IMR-90 (cell line): ENCODE results near the gene DACH1. TPM values are rescaled to one million over a fixed set of nuclear protein-coding genes. Genes with fewer than 3 reads are reported as not detected.

ENCODE experiments used
- ATAC-seq: fragments of 200-7000 bp; cut with Tn5 transposase; 2 replicates; pipeline ENCODE4 v1.9.1; 2020; ENCODE audit warnings: low read depth, mild to moderate bottlenecking, moderate library complexity
- BruUV-seq: library from RNA; stranded (reverse); fragments of 400-500 nt; replicated peaks from 2 replicates; lab custom pipeline; 2021; lab: Mats Ljungman, UMichigan
- CTCF ChIA-PET: fragments of 300-600 bp; formaldehyde crosslinking; extraction: SDS; loops from one replicate; lab custom pipeline; 2021; ENCODE audit warnings: antibody characterized with exemption; lab: Yijun Ruan, JAX
- POLR2A ChIA-PET: fragments of 300-600 bp; sonication (Branson Sonifier 250); formaldehyde crosslinking; loops from one replicate; lab custom pipeline; 2022; ENCODE audit warnings: antibody characterized with exemption; ENCODE audit not compliant: unreplicated experiment; lab: Charles Lee
- DNase-seq: peaks from one replicate; pipeline ENCODE4 v3.0.0; 2013
- H2AFZ ChIP-seq: replicated peaks from 2 replicates; pipeline ENCODE3; 2013; ENCODE audit warnings: low read length, mild to moderate bottlenecking; ENCODE audit not compliant: poor library complexity
- H2AK5ac ChIP-seq: 2 replicates; pipeline ENCODE4 v1.6.1; 2013; ENCODE audit warnings: low read depth, low read length, inconsistent platforms
- H2AK9ac ChIP-seq: replicated peaks from 2 replicates; pipeline ENCODE3; 2013; ENCODE audit warnings: mild to moderate bottlenecking, low read depth, low read length, moderate library complexity; ENCODE audit not compliant: poor library complexity
- H2BK120ac ChIP-seq: 2 replicates; pipeline ENCODE4 v1.6.1; 2013; ENCODE audit warnings: low read depth, low read length, inconsistent platforms
- H2BK15ac ChIP-seq: 3 replicates; pipeline ENCODE4 v1.6.1; 2013; ENCODE audit warnings: low read depth, low read length, inconsistent platforms
- H2BK20ac ChIP-seq: 2 replicates; pipeline ENCODE4 v1.6.1; 2013; ENCODE audit warnings: low read depth, mild to moderate bottlenecking, inconsistent platforms, low read length, moderate library complexity
- H2BK5ac ChIP-seq: 2 replicates; pipeline ENCODE4 v1.6.1; 2013; ENCODE audit warnings: mild to moderate bottlenecking, low read depth, low read length, inconsistent platforms; ENCODE audit not compliant: poor library complexity, severe bottlenecking
- H3K14ac ChIP-seq: replicated peaks from 2 replicates; pipeline ENCODE4 v1.6.1; 2013; ENCODE audit warnings: low read depth, low read length, inconsistent platforms
- H3K18ac ChIP-seq: 2 replicates; pipeline ENCODE4 v1.6.1; 2013; ENCODE audit warnings: low read depth, low read length, control low read depth
- H3K23ac ChIP-seq: 2 replicates; pipeline ENCODE4 v1.6.1; 2013; ENCODE audit warnings: low read depth, low read length, inconsistent platforms
- H3K27ac ChIP-seq: 2 replicates; pipeline ENCODE4 v1.5.1; 2013; ENCODE audit warnings: mild to moderate bottlenecking, control low read depth, low read length; ENCODE audit not compliant: insufficient read depth
- H3K27me3 ChIP-seq: 2 replicates; pipeline ENCODE4 v1.6.1; 2013; ENCODE audit warnings: low read length; ENCODE audit not compliant: control insufficient read depth, insufficient read depth
- H3K36me3 ChIP-seq: 2 replicates; pipeline ENCODE4 v1.6.1; 2013; ENCODE audit warnings: low read length, mixed read lengths; ENCODE audit not compliant: control insufficient read depth, insufficient read depth
- H3K4ac ChIP-seq: 2 replicates; pipeline ENCODE4 v1.6.1; 2013; ENCODE audit warnings: low read depth, low read length, inconsistent platforms
- H3K4me1 ChIP-seq: 2 replicates; pipeline ENCODE4 v1.6.1; 2013; ENCODE audit warnings: low read length, mixed read lengths; ENCODE audit not compliant: control insufficient read depth, insufficient read depth
- H3K4me2 ChIP-seq: 2 replicates; pipeline ENCODE4 v1.6.1; 2013; ENCODE audit warnings: low read depth, mild to moderate bottlenecking, control low read depth, low read length, moderate library complexity
- H3K4me3 ChIP-seq: 2 replicates; pipeline ENCODE4 v1.5.1; 2013; ENCODE audit warnings: low read depth, mild to moderate bottlenecking, control low read depth, low read length, moderate library complexity; ENCODE audit not compliant: insufficient read depth
- H3K56ac ChIP-seq: 2 replicates; pipeline ENCODE4 v1.6.1; 2013; ENCODE audit warnings: low read length, inconsistent platforms; ENCODE audit not compliant: insufficient read depth; ENCODE audit errors: extremely low read depth
- H3K79me1 ChIP-seq, 2 experiments: 2 replicates each; pipeline ENCODE4 v1.6.1; 2013; ENCODE audit warnings: low read length in 2 of 2, inconsistent platforms in 1 of 2, low read depth in 1 of 2
- H3K9ac ChIP-seq: 2 replicates; pipeline ENCODE4 v1.6.1; 2013; ENCODE audit warnings: low read depth, low read length, control low read depth
- H3K9me1 ChIP-seq: 2 replicates; pipeline ENCODE4 v1.6.1; 2013; ENCODE audit warnings: low read length, inconsistent platforms; ENCODE audit not compliant: insufficient read depth
- H3K9me3 ChIP-seq: 2 replicates; pipeline ENCODE4 v1.6.1; 2013; ENCODE audit warnings: low read length; ENCODE audit not compliant: control insufficient read depth, insufficient read depth
- H4K20me1 ChIP-seq: 2 replicates; pipeline ENCODE4 v1.6.1; 2013; ENCODE audit warnings: low read length, inconsistent platforms; ENCODE audit not compliant: insufficient read depth
- H4K5ac ChIP-seq: 2 replicates; pipeline ENCODE4 v1.6.1; 2013; ENCODE audit warnings: mild to moderate bottlenecking, low read depth, low read length, control low read depth
- H4K8ac ChIP-seq, 2 experiments: 2 replicates each; pipeline ENCODE4 v1.6.1; 2013; ENCODE audit warnings: low read depth in 2 of 2, low read length in 2 of 2, control low read depth in 1 of 2, inconsistent platforms in 1 of 2
- H4K91ac ChIP-seq: 2 replicates; pipeline ENCODE4 v1.6.1; 2013; ENCODE audit warnings: low read depth, low read length, inconsistent platforms; ENCODE audit not compliant: insufficient read depth
- ELK1 ChIP-seq: fragments of 150-350 bp; IDR thresholded peaks from 2 replicates; pipeline ENCODE4 v1.6.1; 2016; ENCODE audit warnings: low read depth, mild to moderate bottlenecking, low read length, moderate library complexity, borderline replicate concordance
- MXI1 ChIP-seq: IDR thresholded peaks from 2 replicates; pipeline ENCODE4 v1.6.1; 2012; ENCODE audit warnings: low read depth, mild to moderate bottlenecking, low read length, moderate library complexity, borderline replicate concordance
- NFE2L2 ChIP-seq: fragments of 150-350 bp; IDR thresholded peaks from 2 replicates; pipeline ENCODE4 v1.6.1; 2016; ENCODE audit warnings: low read depth, mild to moderate bottlenecking, low read length
- RCOR1 ChIP-seq: IDR thresholded peaks from 2 replicates; pipeline ENCODE4 v1.6.1; 2012; ENCODE audit warnings: mild to moderate bottlenecking, low read length, improper control_type of control experiment; ENCODE audit not compliant: insufficient replicate concordance
- RFX5 ChIP-seq: IDR thresholded peaks from 2 replicates; pipeline ENCODE4 v1.8.0; 2012; ENCODE audit warnings: low read depth, mild to moderate bottlenecking, low read length, moderate library complexity
- SMC3 ChIP-seq: fragments of 150-350 bp; IDR thresholded peaks from 2 replicates; pipeline ENCODE4 v1.6.1; 2016; ENCODE audit warnings: low read depth, mild to moderate bottlenecking, antibody characterized with exemption, low read length, moderate library complexity
- USF2 ChIP-seq: fragments of 150-350 bp; IDR thresholded peaks from 2 replicates; pipeline ENCODE4 v1.6.1; 2017; ENCODE audit warnings: mild to moderate bottlenecking, antibody characterized with exemption, low read length, low read depth
- WGBS, 2 experiments: methylation state at CpG; one replicate each; pipeline versions ENCODE4 v1.1.5 to v1.1.7; 2013; ENCODE audit warnings: missing lambda C conversion rate in 2 of 2; ENCODE audit not compliant: insufficient read length in 1 of 2; ENCODE audit errors: extremely low coverage in 2 of 2; 5-methylcytosine and 5-hydroxymethylcytosine counted together
- dilution Hi-C: fragments of 300-500 bp; cut with HindIII; formaldehyde crosslinking; loops from one replicate; pipeline ENCODE4 v1.14.3; 2018; ENCODE audit warnings: low sequenced_read_pairs; ENCODE audit not compliant: unreplicated experiment
- in situ Hi-C: fragments of 300-500 bp; cut with MboI; formaldehyde crosslinking; loops from 3 replicates; pipeline ENCODE4 v1.14.3; 2019; ENCODE audit warnings: low sequenced_read_pairs, inconsistent platforms, mixed read lengths
- intact Hi-C: fragments of 100-400 bp; cut with micrococcal nuclease; formaldehyde crosslinking; loops from 2 replicates; pipeline ENCODE4 v1.10.0; 2022
- polyA plus RNA-seq, 3 experiments: library from polyadenylated mRNA; depleted of rRNA; stranded (reverse); fragments of >200 nt; gene quantifications; 2 replicates each; pipeline ENCODE4 v1.2.3, GENCODE V29; 2012; ENCODE audit warnings: low replicate concordance in 1 of 3
- total RNA-seq: library from RNA; depleted of rRNA; stranded (reverse); fragments of >200 nt; gene quantifications from 2 replicates; pipeline ENCODE4 v1.2.3, GENCODE V29; 2012

The DACH1 gene
- total and polyA plus RNA-seq, 2 of the 4 experiments (the other 2 are of a cell fraction), result not detected

- ChIA-PET POLR2A (no interaction called here), CTCF (interaction anchor here (0.6 kb wide), 1 partner anchor 336 kb away, joined by 3 read pairs; no protein-coding TSS in a partner anchor)
- no peak overlapping the region for H4K8ac ChIP-seq
- no peak overlapping the region for H3K18ac ChIP-seq
- no peak overlapping the region for H3K56ac ChIP-seq
- no peak overlapping the region for H3K23ac ChIP-seq
- DNase-seq, result no peak
- H3K4me1 ChIP-seq, result no peaks in the 10 kb centered on the region
- no peak overlapping the region for H3K9ac ChIP-seq
- no peak overlapping the region for H2BK20ac ChIP-seq
- no TSS peak for BruUV-seq
- intact Hi-C loops, result no loop called here
- H3K27me3 ChIP-seq, result no peaks in the 10 kb centered on the region
- in situ Hi-C loops, result no loop called here
- H3K4me2 ChIP-seq, result no peak overlapping the region
- H2BK15ac ChIP-seq, result no peak overlapping the region
- no peak overlapping the region for H2AK5ac ChIP-seq
- no peaks in the 10 kb centered on the region for H4K20me1 ChIP-seq
- H2AK9ac ChIP-seq, result no peak overlapping the region
- H4K5ac ChIP-seq, result no peak overlapping the region
- no peaks in the 10 kb centered on the region for H3K9me1 ChIP-seq
- H2BK5ac ChIP-seq, result no peak overlapping the region
- no peaks in the 10 kb centered on the region for H3K79me1 ChIP-seq
- H3K36me3 ChIP-seq, result no peaks in the 10 kb centered on the region
- no peak overlapping the region for H2BK120ac ChIP-seq
- no peak overlapping the region for H3K27ac ChIP-seq
- no peak overlapping the region for H2AFZ ChIP-seq
- no peaks in the 10 kb centered on the region for H3K9me3 ChIP-seq
- WGBS, 2 experiments, result no CpG with 5 or more reads among the region's 6 CpGs
- no peak overlapping the region for H3K14ac ChIP-seq
- TF ChIP-seq ELK1 (no peak), USF2 (no peak), SMC3 (no peak), NFE2L2 (no peak), RCOR1 (no peak), MXI1 (no peak), RFX5 (no peak)
- H3K4me3 ChIP-seq, result no peak overlapping the region
- no peak overlapping the region for H4K91ac ChIP-seq
- dilution Hi-C loops, result no loop called here
- H3K4ac ChIP-seq, result no peak overlapping the region
- no peak for ATAC-seq
Observed at GRCh38 chr13:71828117-71828516, 38.9 kb downstream of the DACH1 start.
